HEK293 (cell line): Measurements from ENCODE around the gene DKK3.

Experiments used
- CTCF ChIA-PET: fragments of 350-600 bp; formaldehyde crosslinking; extraction: SDS; loops from one replicate; lab custom pipeline; 2021; ENCODE audit warnings: antibody characterized with exemption; lab: Yijun Ruan, JAX
- POLR2A ChIA-PET: fragments of 300-600 bp; formaldehyde crosslinking; extraction: SDS; loops from one replicate; lab custom pipeline; 2020; ENCODE audit warnings: antibody characterized with exemption, inconsistent platforms; lab: Yijun Ruan, JAX
- H3K27ac ChIP-seq: fragments of 200-500 bp; sonication (Bioruptor generic); 2 replicates; pipeline ENCODE4 v1.5.1; 2014; ENCODE audit warnings: low read depth, low read length, control low read depth, inconsistent platforms; ENCODE audit errors: extremely low read depth
- H3K36me3 ChIP-seq, 2 experiments: fragments of 200-500 bp in 1 of 2; sonication (Bioruptor generic) in 1 of 2; 1 replicate in 1 of 2; 2 replicates in 1 of 2; pipeline ENCODE4 v1.5.1; 2014 to 2017; ENCODE audit warnings: inconsistent platforms in 2 of 2, low read length in 2 of 2; ENCODE audit not compliant: control insufficient read depth in 2 of 2, insufficient read depth in 1 of 2
- H3K4me1 ChIP-seq: fragments of 200-500 bp; sonication (Bioruptor generic); 2 replicates; pipeline ENCODE4 v1.5.1; 2014; ENCODE audit warnings: mild to moderate bottlenecking, low read length, inconsistent platforms; ENCODE audit not compliant: control insufficient read depth, insufficient read depth
- H3K4me3 ChIP-seq: 2 replicates; pipeline ENCODE4 v1.5.1; 2011; ENCODE audit warnings: low read depth, mild to moderate bottlenecking, control low read depth, low read length, moderate library complexity
- H3K9me3 ChIP-seq: fragments of 200-500 bp; sonication (Bioruptor generic); 2 replicates; pipeline ENCODE4 v1.5.1; 2014; ENCODE audit warnings: low read depth, low read length, inconsistent platforms; ENCODE audit not compliant: control insufficient read depth, insufficient read depth
- CTCF ChIP-seq: fragments of 450-650 bp; formaldehyde crosslinking; IDR thresholded peaks from 2 replicates; pipeline ENCODE4 v1.5.1; 2016; ENCODE audit warnings: missing biosample characterization, missing genetic modification characterization
- GLIS1 ChIP-seq: fragments of 450-650 bp; formaldehyde crosslinking; IDR thresholded peaks from 2 replicates; pipeline ENCODE4 v1.5.1; 2016; ENCODE audit warnings: missing biosample characterization, missing genetic modification characterization
- HOXD13 ChIP-seq: sonication (generic); formaldehyde crosslinking; IDR thresholded peaks from 2 replicates; pipeline ENCODE4 v1.8.0; 2022; ENCODE audit warnings: missing genetic modification reagents, borderline replicate concordance
- INSM2 ChIP-seq: fragments of 450-650 bp; formaldehyde crosslinking; IDR thresholded peaks from 2 replicates; pipeline ENCODE4 v1.5.1; 2016; ENCODE audit warnings: missing biosample characterization, missing genetic modification characterization
- SCRT2 ChIP-seq: fragments of 450-650 bp; formaldehyde crosslinking; IDR thresholded peaks from 2 replicates; pipeline ENCODE4 v1.5.1; 2016; ENCODE audit warnings: missing biosample characterization, missing genetic modification characterization
- SP2 ChIP-seq: fragments of 450-650 bp; formaldehyde crosslinking; IDR thresholded peaks from 2 replicates; pipeline ENCODE4 v1.5.1; 2016; ENCODE audit warnings: missing biosample characterization, missing genetic modification characterization
- TRIM28 ChIP-seq: IDR thresholded peaks from 2 replicates; pipeline ENCODE4 v1.6.1; 2011; ENCODE audit warnings: low read length, control low read depth, borderline replicate concordance
- ZBTB10 ChIP-seq: fragments of 450-650 bp; formaldehyde crosslinking; IDR thresholded peaks from 2 replicates; pipeline ENCODE4 v1.5.1; 2016; ENCODE audit warnings: missing biosample characterization, missing genetic modification characterization
- ZBTB11 ChIP-seq: fragments of 450-650 bp; formaldehyde crosslinking; conservative IDR thresholded peaks from 2 replicates; pipeline ENCODE4 v1.5.1; 2016; ENCODE audit warnings: low read depth, missing biosample characterization, missing genetic modification characterization
- ZBTB17 ChIP-seq: fragments of 450-650 bp; formaldehyde crosslinking; IDR thresholded peaks from 2 replicates; pipeline ENCODE4 v1.5.1; 2016; ENCODE audit warnings: missing biosample characterization, missing genetic modification characterization
- ZFP37 ChIP-seq: fragments of 450-650 bp; formaldehyde crosslinking; IDR thresholded peaks from 2 replicates; pipeline ENCODE4 v1.5.1; 2016; ENCODE audit warnings: missing biosample characterization, missing genetic modification characterization
- ZNF121 ChIP-seq: fragments of 450-650 bp; formaldehyde crosslinking; IDR thresholded peaks from 2 replicates; pipeline ENCODE4 v1.5.1; 2016; ENCODE audit warnings: missing biosample characterization, missing genetic modification characterization
- ZNF394 ChIP-seq: fragments of 450-650 bp; formaldehyde crosslinking; IDR thresholded peaks from 2 replicates; pipeline ENCODE4 v1.5.1; 2016; ENCODE audit warnings: missing biosample characterization, missing genetic modification characterization, mild to moderate bottlenecking, moderate library complexity, borderline replicate concordance
- ZNF501 ChIP-seq: fragments of 450-650 bp; formaldehyde crosslinking; IDR thresholded peaks from 2 replicates; pipeline ENCODE4 v1.5.1; 2016; ENCODE audit warnings: missing biosample characterization, missing genetic modification characterization
- ZNF692 ChIP-seq: fragments of 450-650 bp; formaldehyde crosslinking; IDR thresholded peaks from 2 replicates; pipeline ENCODE4 v1.5.1; 2016; ENCODE audit warnings: missing biosample characterization, missing genetic modification characterization
- ZNF701 ChIP-seq: fragments of 450-650 bp; formaldehyde crosslinking; IDR thresholded peaks from 2 replicates; pipeline ENCODE4 v1.5.1; 2016; ENCODE audit warnings: missing biosample characterization, missing genetic modification characterization
- ZNF768 ChIP-seq: fragments of 450-650 bp; formaldehyde crosslinking; IDR thresholded peaks from 2 replicates; pipeline ENCODE4 v1.5.1; 2018; ENCODE audit warnings: missing biosample characterization, mild to moderate bottlenecking, missing genetic modification characterization
- TF ChIP-seq, protein P1 (sequence below): fragments of 450-650 bp; formaldehyde crosslinking; IDR thresholded peaks from 2 replicates; pipeline ENCODE4 v1.5.1; 2016; ENCODE audit warnings: missing biosample characterization, missing genetic modification characterization
- TF ChIP-seq, protein P2 (sequence below): fragments of 450-650 bp; formaldehyde crosslinking; IDR thresholded peaks from 2 replicates; pipeline ENCODE4 v1.5.1; 2016; ENCODE audit warnings: missing biosample characterization, missing genetic modification characterization

Gene DKK3

DNA sequence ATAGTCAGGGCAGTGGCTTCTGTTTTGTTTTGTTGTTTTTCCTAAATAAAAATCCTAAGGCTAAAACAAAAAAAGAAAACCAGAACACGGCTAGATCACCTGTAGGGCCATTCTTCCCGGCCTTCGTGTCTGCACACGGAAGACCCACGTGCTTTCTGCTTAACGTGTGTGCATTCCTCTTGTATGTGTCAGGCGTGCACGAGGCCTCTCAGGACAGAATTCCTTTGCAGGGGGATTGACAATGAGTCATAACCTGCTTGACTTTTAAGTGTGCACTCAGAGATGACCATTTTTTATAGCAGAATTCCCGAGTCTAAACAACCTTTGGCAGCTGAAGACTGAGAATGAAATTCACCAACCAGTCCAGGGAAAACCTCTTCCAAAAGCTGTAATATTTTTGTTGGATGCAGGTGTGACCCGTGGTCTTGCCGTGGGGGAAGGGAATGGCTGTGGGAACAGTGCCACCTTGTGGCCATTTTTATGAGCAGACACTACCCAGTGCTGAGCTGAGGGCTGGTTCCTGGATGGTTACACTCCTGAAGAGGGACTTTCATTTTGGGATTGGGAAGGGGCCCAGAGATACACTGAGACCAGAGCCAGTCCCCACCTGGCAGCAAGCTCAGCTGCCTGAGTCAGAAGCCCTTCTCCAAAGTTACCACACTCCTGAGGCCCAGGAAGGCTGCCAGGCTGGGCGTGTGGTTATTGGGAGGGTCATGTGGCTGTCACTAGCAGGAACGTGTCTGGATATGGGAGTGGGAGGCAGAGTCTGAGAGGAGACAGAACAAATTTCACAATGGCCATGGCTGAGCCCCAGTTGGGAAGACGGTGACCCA, 35.7 kb upstream of the DKK3 start:
- Histone ChIP-seq H3K4me1 (no peaks in the 10 kb centered on the region), H3K27ac (no peak overlapping the region), H3K4me3 (no peak overlapping the region), H3K36me3 (no peaks in the 10 kb centered on the region), H3K9me3 (no peaks in the 10 kb centered on the region)
- ChIA-PET CTCF (interaction anchor here (0.5 to 13.1 kb wide), 48 partner anchors 10 to 1342 kb away, joined by 3 to 374 read pairs (median 4); no protein-coding TSS in a partner anchor), POLR2A (interaction anchor here (1.1 kb wide), 1 partner anchor 43 kb away, joined by 3 read pairs; no protein-coding TSS in a partner anchor)
- no peak for TF ChIP-seq ZBTB11 (tag by site-specific recombination)
- peak; percentile 47; the same call in 1 of the 2 replicates for TF ChIP-seq TRIM28
- TF ChIP-seq GLIS1 = peak; percentile 62
- TF ChIP-seq ZBTB17 (tag by site-specific recombination) = peak; percentile 34; the same call in 1 of the 2 replicates
- 0 out of 2 replicates have a peak, but pooled peaks have one; percentile 36 for TF ChIP-seq ZNF501 (tag by site-specific recombination)
- TF ChIP-seq INSM2 (tag by site-specific recombination) = peak; percentile 93
- TF ChIP-seq SP2 (tag by site-specific recombination) = no peak
- TF ChIP-seq, protein P1, sequence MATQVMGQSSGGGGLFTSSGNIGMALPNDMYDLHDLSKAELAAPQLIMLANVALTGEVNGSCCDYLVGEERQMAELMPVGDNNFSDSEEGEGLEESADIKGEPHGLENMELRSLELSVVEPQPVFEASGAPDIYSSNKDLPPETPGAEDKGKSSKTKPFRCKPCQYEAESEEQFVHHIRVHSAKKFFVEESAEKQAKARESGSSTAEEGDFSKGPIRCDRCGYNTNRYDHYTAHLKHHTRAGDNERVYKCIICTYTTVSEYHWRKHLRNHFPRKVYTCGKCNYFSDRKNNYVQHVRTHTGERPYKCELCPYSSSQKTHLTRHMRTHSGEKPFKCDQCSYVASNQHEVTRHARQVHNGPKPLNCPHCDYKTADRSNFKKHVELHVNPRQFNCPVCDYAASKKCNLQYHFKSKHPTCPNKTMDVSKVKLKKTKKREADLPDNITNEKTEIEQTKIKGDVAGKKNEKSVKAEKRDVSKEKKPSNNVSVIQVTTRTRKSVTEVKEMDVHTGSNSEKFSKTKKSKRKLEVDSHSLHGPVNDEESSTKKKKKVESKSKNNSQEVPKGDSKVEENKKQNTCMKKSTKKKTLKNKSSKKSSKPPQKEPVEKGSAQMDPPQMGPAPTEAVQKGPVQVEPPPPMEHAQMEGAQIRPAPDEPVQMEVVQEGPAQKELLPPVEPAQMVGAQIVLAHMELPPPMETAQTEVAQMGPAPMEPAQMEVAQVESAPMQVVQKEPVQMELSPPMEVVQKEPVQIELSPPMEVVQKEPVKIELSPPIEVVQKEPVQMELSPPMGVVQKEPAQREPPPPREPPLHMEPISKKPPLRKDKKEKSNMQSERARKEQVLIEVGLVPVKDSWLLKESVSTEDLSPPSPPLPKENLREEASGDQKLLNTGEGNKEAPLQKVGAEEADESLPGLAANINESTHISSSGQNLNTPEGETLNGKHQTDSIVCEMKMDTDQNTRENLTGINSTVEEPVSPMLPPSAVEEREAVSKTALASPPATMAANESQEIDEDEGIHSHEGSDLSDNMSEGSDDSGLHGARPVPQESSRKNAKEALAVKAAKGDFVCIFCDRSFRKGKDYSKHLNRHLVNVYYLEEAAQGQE (tag by site-specific recombination) = no peak
- 0 out of 2 replicates have a peak, but pooled peaks have one; percentile 31 for TF ChIP-seq HOXD13
- no peak for TF ChIP-seq ZNF701 (tag by site-specific recombination)
- no peak for TF ChIP-seq ZNF768 (tag by site-specific recombination)
- TF ChIP-seq SCRT2 (tag by site-specific recombination) = peak; percentile 54
- 0 out of 2 replicates have a peak, but pooled peaks have one; percentile 50 for TF ChIP-seq ZFP37 (tag by site-specific recombination)
- peak; percentile 49; the same call in 1 of the 2 replicates for TF ChIP-seq CTCF (tag by site-specific recombination)
- TF ChIP-seq, protein P2, sequence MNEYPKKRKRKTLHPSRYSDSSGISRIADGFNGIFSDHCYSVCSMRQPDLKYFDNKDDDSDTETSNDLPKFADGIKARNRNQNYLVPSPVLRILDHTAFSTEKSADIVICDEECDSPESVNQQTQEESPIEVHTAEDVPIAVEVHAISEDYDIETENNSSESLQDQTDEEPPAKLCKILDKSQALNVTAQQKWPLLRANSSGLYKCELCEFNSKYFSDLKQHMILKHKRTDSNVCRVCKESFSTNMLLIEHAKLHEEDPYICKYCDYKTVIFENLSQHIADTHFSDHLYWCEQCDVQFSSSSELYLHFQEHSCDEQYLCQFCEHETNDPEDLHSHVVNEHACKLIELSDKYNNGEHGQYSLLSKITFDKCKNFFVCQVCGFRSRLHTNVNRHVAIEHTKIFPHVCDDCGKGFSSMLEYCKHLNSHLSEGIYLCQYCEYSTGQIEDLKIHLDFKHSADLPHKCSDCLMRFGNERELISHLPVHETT (tag by site-specific recombination) = peak; percentile 56; the same call in 1 of the 2 replicates
- TF ChIP-seq ZNF121 (tag by site-specific recombination) = no peak
- no peak for TF ChIP-seq ZBTB10 (tag by site-specific recombination)
- TF ChIP-seq ZNF394 (tag by site-specific recombination) = peak; percentile 30; the same call in 1 of the 2 replicates
- 0 out of 2 replicates have a peak, but pooled peaks have one; percentile 52 for TF ChIP-seq ZNF692
